Activated naive CD4-positive, alpha-beta T cell treated with anti-CD3 and anti-CD28 coated beads, Interleukin-2, amount 50 U/mL, for 24 hours (primary cell): Measurements from ENCODE around the gene GMEB2.
"Not testable (repeated sequence)": the region's sequence is repeated elsewhere in the genome, so short reads cannot be mapped to it uniquely, and the experiment has no call there.

Experiments used
- H3K27ac Mint-ChIP-seq: one replicate; pipeline ENCODE4 v1.8.0; 2021; ENCODE audit warnings: mild to moderate bottlenecking, mixed read lengths
- H3K27me3 Mint-ChIP-seq: one replicate; pipeline ENCODE4 v1.8.0; 2021; ENCODE audit warnings: mixed read lengths
- H3K36me3 Mint-ChIP-seq: one replicate; pipeline ENCODE4 v1.8.0; 2021; ENCODE audit warnings: mixed read lengths
- H3K4me1 Mint-ChIP-seq: one replicate; pipeline ENCODE4 v1.8.0; 2021; ENCODE audit warnings: mixed read lengths
- H3K4me3 Mint-ChIP-seq: one replicate; pipeline ENCODE4 v1.8.0; 2021; ENCODE audit warnings: mild to moderate bottlenecking, mixed read lengths
- H3K9me3 Mint-ChIP-seq: one replicate; pipeline ENCODE4 v1.8.0; 2021; ENCODE audit warnings: mixed read lengths

GMEB2 gene

GRCh38 chr20:63626424-63627128 lies at the start of gene GMEB2:
Gene GMEB2, minus strand, starts transcription at chr20:63627101. Its CDS starts 7,704 bp downstream, at chr20:63619397.
- Mint-ChIP-seq H3K27ac (peak within 1 kb of the TSS; percentile 97), H3K4me1 (peaks cover 55% of the 10 kb centered on the region), H3K27me3 (no peaks in the 10 kb centered on the region), H3K36me3 (peaks cover 9% of the 10 kb centered on the region), H3K9me3 (no peaks in the 10 kb centered on the region), H3K4me3 (peak within 1 kb of the TSS; percentile 94)

- H3K36me3 Mint-ChIP-seq, result no peaks in the 10 kb centered on the region
- no peaks in the 10 kb centered on the region for H3K27me3 Mint-ChIP-seq
- H3K27ac Mint-ChIP-seq, result no peak overlapping the region
- no peaks in the 10 kb centered on the region for H3K9me3 Mint-ChIP-seq
- H3K4me1 Mint-ChIP-seq, result no peaks in the 10 kb centered on the region
- no peak overlapping the region for H3K4me3 Mint-ChIP-seq
Measured at GRCh38 chr20:63675681-63676368, 48.9 kb upstream of the GMEB2 start.

- Mint-ChIP-seq H3K4me1 (no peaks in the 10 kb centered on the region), H3K27me3 (no peaks in the 10 kb centered on the region), H3K27ac (no peak overlapping the region), H3K36me3 (peaks cover 5% of the 10 kb centered on the region), H3K4me3 (no peak overlapping the region), H3K9me3 (no peaks in the 10 kb centered on the region)
Measured at GRCh38 chr20:63673951-63674350, 47.0 kb upstream of the GMEB2 start.

GRCh38 chr20:63672666-63673065 lies 45.8 kb upstream of the GMEB2 start:
- Mint-ChIP-seq H3K27ac (no peak overlapping the region), H3K9me3 (no peaks in the 10 kb centered on the region), H3K27me3 (no peaks in the 10 kb centered on the region), H3K36me3 (peaks cover 7% of the 10 kb centered on the region), H3K4me3 (no peak overlapping the region), H3K4me1 (no peaks in the 10 kb centered on the region)

GRCh38 chr20:63671695-63672094 lies 44.8 kb upstream of the GMEB2 start:
- H3K27ac Mint-ChIP-seq, H3K9me3 Mint-ChIP-seq, H3K36me3 Mint-ChIP-seq, H3K27me3 Mint-ChIP-seq, H3K4me1 Mint-ChIP-seq, H3K4me3 Mint-ChIP-seq: not testable (repeated sequence)

- H3K27ac Mint-ChIP-seq, result no peak overlapping the region
- H3K4me1 Mint-ChIP-seq, result no peaks in the 10 kb centered on the region
- peaks cover 9% of the 10 kb centered on the region for H3K36me3 Mint-ChIP-seq
- no peaks in the 10 kb centered on the region for H3K27me3 Mint-ChIP-seq
- no peak overlapping the region for H3K4me3 Mint-ChIP-seq
- H3K9me3 Mint-ChIP-seq, result no peaks in the 10 kb centered on the region
Measured at GRCh38 chr20:63668351-63668750, 41.5 kb upstream of the GMEB2 start.

- H3K4me3 Mint-ChIP-seq, result no peak overlapping the region
- peaks cover 9% of the 10 kb centered on the region for H3K36me3 Mint-ChIP-seq
- no peaks in the 10 kb centered on the region for H3K4me1 Mint-ChIP-seq
- no peaks in the 10 kb centered on the region for H3K27me3 Mint-ChIP-seq
- H3K27ac Mint-ChIP-seq, result no peak overlapping the region
- H3K9me3 Mint-ChIP-seq, result no peaks in the 10 kb centered on the region
Measured at GRCh38 chr20:63667858-63668257, 41.0 kb upstream of the GMEB2 start.

GRCh38 chr20:63665708-63666107 lies 38.8 kb upstream of the GMEB2 start:
- H3K4me3 Mint-ChIP-seq, result no peak overlapping the region
- no peaks in the 10 kb centered on the region for H3K27me3 Mint-ChIP-seq
- peaks cover 12% of the 10 kb centered on the region for H3K36me3 Mint-ChIP-seq
- H3K9me3 Mint-ChIP-seq, result no peaks in the 10 kb centered on the region
- H3K27ac Mint-ChIP-seq, result no peak overlapping the region
- H3K4me1 Mint-ChIP-seq, result no peaks in the 10 kb centered on the region

GRCh38 chr20:63664861-63665594 lies 38.1 kb upstream of the GMEB2 start:
- Mint-ChIP-seq H3K27me3 (no peaks in the 10 kb centered on the region), H3K27ac (no peak overlapping the region), H3K36me3 (peaks cover 12% of the 10 kb centered on the region), H3K4me1 (peaks cover 2% of the 10 kb centered on the region), H3K9me3 (no peaks in the 10 kb centered on the region), H3K4me3 (no peak overlapping the region)

- Mint-ChIP-seq H3K4me3 (no peak overlapping the region), H3K4me1 (peaks cover 8% of the 10 kb centered on the region), H3K27ac (no peak overlapping the region), H3K9me3 (no peaks in the 10 kb centered on the region), H3K27me3 (no peaks in the 10 kb centered on the region), H3K36me3 (peaks cover 11% of the 10 kb centered on the region)
Measured at GRCh38 chr20:63664143-63664851, 37.4 kb upstream of the GMEB2 start.

- no peak overlapping the region for H3K27ac Mint-ChIP-seq
- H3K36me3 Mint-ChIP-seq, result peaks cover 7% of the 10 kb centered on the region
- no peaks in the 10 kb centered on the region for H3K27me3 Mint-ChIP-seq
- no peak overlapping the region for H3K4me3 Mint-ChIP-seq
- H3K9me3 Mint-ChIP-seq, result no peaks in the 10 kb centered on the region
- peaks cover 13% of the 10 kb centered on the region for H3K4me1 Mint-ChIP-seq
Measured at GRCh38 chr20:63663332-63664066, 36.6 kb upstream of the GMEB2 start.

GRCh38 chr20:63662813-63663189 lies 35.9 kb upstream of the GMEB2 start:
- Mint-ChIP-seq H3K27ac (no peak overlapping the region), H3K27me3 (no peaks in the 10 kb centered on the region), H3K4me1 (peaks cover 20% of the 10 kb centered on the region), H3K36me3 (peaks cover 6% of the 10 kb centered on the region), H3K4me3 (no peak overlapping the region), H3K9me3 (no peaks in the 10 kb centered on the region)

GRCh38 chr20:63661959-63662812 lies 35.3 kb upstream of the GMEB2 start:
- H3K27ac Mint-ChIP-seq, result no peak overlapping the region
- H3K36me3 Mint-ChIP-seq, result peaks cover 6% of the 10 kb centered on the region
- H3K4me3 Mint-ChIP-seq, result peak overlapping the region; percentile 36
- H3K27me3 Mint-ChIP-seq, result no peaks in the 10 kb centered on the region
- peaks cover 20% of the 10 kb centered on the region for H3K4me1 Mint-ChIP-seq
- H3K9me3 Mint-ChIP-seq, result no peaks in the 10 kb centered on the region

- Mint-ChIP-seq H3K36me3 (peaks cover 4% of the 10 kb centered on the region), H3K4me1 (peaks cover 20% of the 10 kb centered on the region), H3K27ac (no peak overlapping the region), H3K4me3 (no peak overlapping the region), H3K27me3 (no peaks in the 10 kb centered on the region), H3K9me3 (no peaks in the 10 kb centered on the region)
Measured at GRCh38 chr20:63661108-63661507, 34.2 kb upstream of the GMEB2 start.
